Astrocyte (in vitro differentiated cells and primary cell): ENCODE measurements around the gene SYT2. TPM values are rescaled to one million over a fixed set of nuclear protein-coding genes. Genes with fewer than 3 reads are reported as not detected.

ENCODE experiments used
- DNase-seq: peaks from one replicate; pipeline ENCODE4 v3.0.0-alpha.2; 2010; ENCODE audit warnings: low read depth
- FAIRE-seq: peaks from 2 replicates; lab custom pipeline; 2011; peaks lifted over from hg19 to GRCh38; lab: Jason Lieb, UNC
- H2AFZ ChIP-seq: 2 replicates; pipeline ENCODE4 v1.6.0; 2012; ENCODE audit warnings: low read depth, low read length, inconsistent platforms
- H3K27ac ChIP-seq: 2 replicates; pipeline ENCODE4 v1.5.1; 2011; ENCODE audit warnings: low read depth, low read length, inconsistent platforms
- H3K27me3 ChIP-seq: 2 replicates; pipeline ENCODE4 v1.6.0; 2011; ENCODE audit warnings: low read length, inconsistent platforms; ENCODE audit not compliant: insufficient read depth
- H3K36me3 ChIP-seq: 2 replicates; pipeline ENCODE4 v1.5.1; 2011; ENCODE audit warnings: low read length, inconsistent platforms; ENCODE audit not compliant: insufficient read depth
- H3K4me1 ChIP-seq: 2 replicates; pipeline ENCODE4 v1.5.1; 2011; ENCODE audit warnings: low read length, inconsistent platforms; ENCODE audit not compliant: insufficient read depth
- H3K4me2 ChIP-seq: 2 replicates; pipeline ENCODE4 v1.6.0; 2012; ENCODE audit warnings: low read length, inconsistent platforms
- H3K4me3 ChIP-seq: 2 replicates; pipeline ENCODE4 v1.5.1; 2011; ENCODE audit warnings: low read depth, mild to moderate bottlenecking, low read length, inconsistent platforms; ENCODE audit not compliant: insufficient read depth
- H3K79me2 ChIP-seq: 2 replicates; pipeline ENCODE4 v1.6.0; 2012; ENCODE audit warnings: mild to moderate bottlenecking, low read length, inconsistent platforms; ENCODE audit not compliant: insufficient read depth
- H3K9ac ChIP-seq: 2 replicates; pipeline ENCODE4 v1.6.0; 2012; ENCODE audit warnings: mild to moderate bottlenecking, low read length, inconsistent platforms
- H3K9me3 ChIP-seq: 2 replicates; pipeline ENCODE4 v1.5.1; 2012; ENCODE audit warnings: low read depth, mild to moderate bottlenecking, low read length, inconsistent platforms; ENCODE audit not compliant: insufficient read depth
- H4K20me1 ChIP-seq: 2 replicates; pipeline ENCODE4 v1.6.0; 2012; ENCODE audit warnings: low read length, inconsistent platforms; ENCODE audit not compliant: insufficient read depth
- H3K27ac Mint-ChIP-seq: one replicate; pipeline ENCODE4 v1.8.0; 2021; ENCODE audit warnings: mild to moderate bottlenecking, mixed read lengths; ENCODE audit not compliant: unreplicated experiment
- H3K27me3 Mint-ChIP-seq: one replicate; pipeline ENCODE4 v1.8.0; 2021; ENCODE audit warnings: low read depth, mixed read lengths; ENCODE audit not compliant: unreplicated experiment
- H3K36me3 Mint-ChIP-seq: one replicate; pipeline ENCODE4 v1.8.0; 2021; ENCODE audit warnings: low read depth, mixed read lengths; ENCODE audit not compliant: unreplicated experiment
- H3K4me1 Mint-ChIP-seq: one replicate; pipeline ENCODE4 v1.8.0; 2021; ENCODE audit warnings: low read depth, mixed read lengths; ENCODE audit not compliant: unreplicated experiment
- H3K4me3 Mint-ChIP-seq: one replicate; pipeline ENCODE4 v1.8.0; 2021; ENCODE audit warnings: mild to moderate bottlenecking, moderate library complexity, mixed read lengths; ENCODE audit not compliant: unreplicated experiment
- H3K9me3 Mint-ChIP-seq: one replicate; pipeline ENCODE4 v1.8.0; 2021; ENCODE audit warnings: mild to moderate bottlenecking, mixed read lengths; ENCODE audit not compliant: unreplicated experiment
- CTCF ChIP-seq: IDR thresholded peaks from 2 replicates; pipeline ENCODE4 v1.5.1; 2011; ENCODE audit warnings: low read depth, mild to moderate bottlenecking, inconsistent platforms, low read length, moderate library complexity; ENCODE audit not compliant: insufficient read depth
- EZH2 ChIP-seq: IDR thresholded peaks from 2 replicates; pipeline ENCODE4 v1.6.1; 2012; ENCODE audit warnings: mild to moderate bottlenecking, low read length, inconsistent platforms; ENCODE audit not compliant: insufficient read depth
- total RNA-seq: library from RNA; stranded (reverse); gene quantifications from 2 replicates; pipeline ENCODE4 v1.2.1, GENCODE V29; 2021

Gene SYT2
- total RNA-seq, 1 donor from 2014 or later = 0.27 TPM

GRCh38 chr1:202569393-202570322 lies 140.6 kb downstream of the SYT2 start:
- Histone ChIP-seq H2AFZ (no peak overlapping the region), H3K4me2 (no peak overlapping the region), H3K36me3 (no peaks in the 10 kb centered on the region), H3K27ac (no peak overlapping the region), H3K27me3 (no peaks in the 10 kb centered on the region), H3K79me2 (no peaks in the 10 kb centered on the region), H3K4me1 (peaks cover 22% of the 10 kb centered on the region), H4K20me1 (no peaks in the 10 kb centered on the region), H3K4me3 (no peak overlapping the region), H3K9ac (no peak overlapping the region), H3K9me3 (no peaks in the 10 kb centered on the region)
- no peak overlapping the region for H3K27ac Mint-ChIP-seq
- FAIRE-seq = no peak
- H3K4me1 Mint-ChIP-seq = peaks cover 21% of the 10 kb centered on the region
- peaks cover under 1% of the 10 kb centered on the region for H3K27me3 Mint-ChIP-seq
- no peak overlapping the region for H3K4me3 Mint-ChIP-seq
- DNase-seq = no peak
- H3K36me3 Mint-ChIP-seq = no peaks in the 10 kb centered on the region
- TF ChIP-seq EZH2 (no peak), CTCF (no peak)
- no peaks in the 10 kb centered on the region for H3K9me3 Mint-ChIP-seq

DNA sequence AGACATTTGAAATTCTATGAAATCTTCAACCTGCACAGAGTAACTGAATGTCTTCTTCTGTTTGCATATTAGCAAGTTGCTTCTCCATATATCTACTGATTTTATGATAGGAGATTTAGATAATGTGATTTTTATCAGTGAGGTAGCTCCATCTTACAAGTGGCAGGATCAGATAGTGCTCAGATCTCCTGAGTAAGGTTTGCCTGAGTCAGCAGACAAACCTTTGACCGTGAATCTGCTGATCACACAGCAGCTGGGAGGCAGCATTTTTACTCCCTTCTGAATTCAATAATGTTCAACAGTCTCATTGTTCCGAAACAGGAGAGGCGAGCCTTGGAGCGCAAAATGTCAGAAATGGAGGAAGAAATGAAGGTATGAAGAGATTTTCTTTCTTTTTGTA lies 141.4 kb downstream of the SYT2 start:
- peaks cover 2% of the 10 kb centered on the region for H3K36me3 Mint-ChIP-seq
- Histone ChIP-seq H3K4me1 (peaks cover 22% of the 10 kb centered on the region), H3K27ac (no peak overlapping the region), H3K27me3 (no peaks in the 10 kb centered on the region), H3K4me3 (no peak overlapping the region), H3K36me3 (no peaks in the 10 kb centered on the region), H4K20me1 (no peaks in the 10 kb centered on the region), H2AFZ (no peak overlapping the region), H3K4me2 (no peak overlapping the region), H3K9ac (no peak overlapping the region), H3K9me3 (no peaks in the 10 kb centered on the region), H3K79me2 (no peaks in the 10 kb centered on the region)
- H3K27ac Mint-ChIP-seq = no peak overlapping the region
- FAIRE-seq = no peak
- TF ChIP-seq CTCF (no peak), EZH2 (no peak)
- DNase-seq = no peak
- H3K9me3 Mint-ChIP-seq = no peaks in the 10 kb centered on the region
- H3K4me3 Mint-ChIP-seq = no peak overlapping the region
- H3K27me3 Mint-ChIP-seq = no peaks in the 10 kb centered on the region
- H3K4me1 Mint-ChIP-seq = peaks cover 21% of the 10 kb centered on the region

DNA sequence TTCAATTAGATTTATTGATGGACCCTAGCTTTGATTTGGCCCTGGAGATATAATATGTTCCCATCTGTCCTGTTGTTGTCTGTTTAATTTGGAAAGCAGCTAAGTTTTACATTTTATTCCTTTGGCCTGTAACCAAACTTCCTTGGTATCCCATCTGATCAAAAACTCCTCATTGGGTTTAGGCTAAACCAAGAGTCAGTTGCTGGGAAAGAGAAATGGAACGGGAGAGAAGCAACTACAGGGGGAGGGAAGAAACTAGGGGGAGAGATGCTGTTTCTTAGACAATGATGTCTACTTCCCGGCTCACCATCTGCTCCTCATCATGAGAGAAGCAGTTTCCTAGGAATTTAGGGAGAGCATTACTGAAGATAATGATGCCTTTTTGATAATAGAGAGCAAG lies 141.8 kb downstream of the SYT2 start:
- H2AFZ ChIP-seq = no peak overlapping the region
- H3K9me3 ChIP-seq = no peaks in the 10 kb centered on the region
- TF ChIP-seq EZH2 = no peak
- no peak for TF ChIP-seq CTCF
- no peaks in the 10 kb centered on the region for H4K20me1 ChIP-seq
- no peaks in the 10 kb centered on the region for H3K9me3 Mint-ChIP-seq
- peak overlapping the region; percentile 20 for H3K27ac ChIP-seq
- H3K9ac ChIP-seq = no peak overlapping the region
- H3K27me3 Mint-ChIP-seq = no peaks in the 10 kb centered on the region
- peak overlapping the region; percentile 49 for H3K4me2 ChIP-seq
- no peak overlapping the region for H3K4me3 ChIP-seq
- H3K36me3 Mint-ChIP-seq = peaks cover 2% of the 10 kb centered on the region
- H3K79me2 ChIP-seq = no peaks in the 10 kb centered on the region
- no peaks in the 10 kb centered on the region for H3K27me3 ChIP-seq
- no peak overlapping the region for H3K27ac Mint-ChIP-seq
- H3K36me3 ChIP-seq = no peaks in the 10 kb centered on the region
- H3K4me1 Mint-ChIP-seq = peaks cover 21% of the 10 kb centered on the region
- DNase-seq (no peak), FAIRE-seq (no peak)
- H3K4me1 ChIP-seq = peaks cover 22% of the 10 kb centered on the region
- no peak overlapping the region for H3K4me3 Mint-ChIP-seq
